IMR-90 (cell line): Measurements from ENCODE around the gene PRKAG1. TPM values are rescaled to one million over a fixed set of nuclear protein-coding genes. Genes with fewer than 3 reads are reported as not detected.

Source experiments
- ATAC-seq: fragments of 200-7000 bp; cut with Tn5 transposase; 2 replicates; pipeline ENCODE4 v1.9.1; 2020; ENCODE audit warnings: low read depth, mild to moderate bottlenecking, moderate library complexity
- BruUV-seq: library from RNA; stranded (reverse); fragments of 400-500 nt; replicated peaks from 2 replicates; lab custom pipeline; 2021; lab: Mats Ljungman, UMichigan
- CTCF ChIA-PET: fragments of 300-600 bp; formaldehyde crosslinking; extraction: SDS; loops from one replicate; lab custom pipeline; 2021; ENCODE audit warnings: antibody characterized with exemption; lab: Yijun Ruan, JAX
- POLR2A ChIA-PET: fragments of 300-600 bp; sonication (Branson Sonifier 250); formaldehyde crosslinking; loops from one replicate; lab custom pipeline; 2022; ENCODE audit warnings: antibody characterized with exemption; ENCODE audit not compliant: unreplicated experiment; lab: Charles Lee
- DNase-seq: peaks from one replicate; pipeline ENCODE4 v3.0.0; 2013
- H2AFZ ChIP-seq: replicated peaks from 2 replicates; pipeline ENCODE3; 2013; ENCODE audit warnings: low read length, mild to moderate bottlenecking; ENCODE audit not compliant: poor library complexity
- H2AK5ac ChIP-seq: 2 replicates; pipeline ENCODE4 v1.6.1; 2013; ENCODE audit warnings: low read depth, low read length, inconsistent platforms
- H2AK9ac ChIP-seq: replicated peaks from 2 replicates; pipeline ENCODE3; 2013; ENCODE audit warnings: mild to moderate bottlenecking, low read depth, low read length, moderate library complexity; ENCODE audit not compliant: poor library complexity
- H2BK120ac ChIP-seq: 2 replicates; pipeline ENCODE4 v1.6.1; 2013; ENCODE audit warnings: low read depth, low read length, inconsistent platforms
- H2BK15ac ChIP-seq: 3 replicates; pipeline ENCODE4 v1.6.1; 2013; ENCODE audit warnings: low read depth, low read length, inconsistent platforms
- H2BK20ac ChIP-seq: 2 replicates; pipeline ENCODE4 v1.6.1; 2013; ENCODE audit warnings: low read depth, mild to moderate bottlenecking, inconsistent platforms, low read length, moderate library complexity
- H2BK5ac ChIP-seq: 2 replicates; pipeline ENCODE4 v1.6.1; 2013; ENCODE audit warnings: mild to moderate bottlenecking, low read depth, low read length, inconsistent platforms; ENCODE audit not compliant: poor library complexity, severe bottlenecking
- H3K14ac ChIP-seq: replicated peaks from 2 replicates; pipeline ENCODE4 v1.6.1; 2013; ENCODE audit warnings: low read depth, low read length, inconsistent platforms
- H3K18ac ChIP-seq: 2 replicates; pipeline ENCODE4 v1.6.1; 2013; ENCODE audit warnings: low read depth, low read length, control low read depth
- H3K23ac ChIP-seq: 2 replicates; pipeline ENCODE4 v1.6.1; 2013; ENCODE audit warnings: low read depth, low read length, inconsistent platforms
- H3K27ac ChIP-seq: 2 replicates; pipeline ENCODE4 v1.5.1; 2013; ENCODE audit warnings: mild to moderate bottlenecking, control low read depth, low read length; ENCODE audit not compliant: insufficient read depth
- H3K27me3 ChIP-seq: 2 replicates; pipeline ENCODE4 v1.6.1; 2013; ENCODE audit warnings: low read length; ENCODE audit not compliant: control insufficient read depth, insufficient read depth
- H3K36me3 ChIP-seq: 2 replicates; pipeline ENCODE4 v1.6.1; 2013; ENCODE audit warnings: low read length, mixed read lengths; ENCODE audit not compliant: control insufficient read depth, insufficient read depth
- H3K4ac ChIP-seq: 2 replicates; pipeline ENCODE4 v1.6.1; 2013; ENCODE audit warnings: low read depth, low read length, inconsistent platforms
- H3K4me1 ChIP-seq: 2 replicates; pipeline ENCODE4 v1.6.1; 2013; ENCODE audit warnings: low read length, mixed read lengths; ENCODE audit not compliant: control insufficient read depth, insufficient read depth
- H3K4me2 ChIP-seq: 2 replicates; pipeline ENCODE4 v1.6.1; 2013; ENCODE audit warnings: low read depth, mild to moderate bottlenecking, control low read depth, low read length, moderate library complexity
- H3K4me3 ChIP-seq: 2 replicates; pipeline ENCODE4 v1.5.1; 2013; ENCODE audit warnings: low read depth, mild to moderate bottlenecking, control low read depth, low read length, moderate library complexity; ENCODE audit not compliant: insufficient read depth
- H3K56ac ChIP-seq: 2 replicates; pipeline ENCODE4 v1.6.1; 2013; ENCODE audit warnings: low read length, inconsistent platforms; ENCODE audit not compliant: insufficient read depth; ENCODE audit errors: extremely low read depth
- H3K79me1 ChIP-seq, 2 experiments: 2 replicates each; pipeline ENCODE4 v1.6.1; 2013; ENCODE audit warnings: low read length in 2 of 2, inconsistent platforms in 1 of 2, low read depth in 1 of 2
- H3K9ac ChIP-seq: 2 replicates; pipeline ENCODE4 v1.6.1; 2013; ENCODE audit warnings: low read depth, low read length, control low read depth
- H3K9me1 ChIP-seq: 2 replicates; pipeline ENCODE4 v1.6.1; 2013; ENCODE audit warnings: low read length, inconsistent platforms; ENCODE audit not compliant: insufficient read depth
- H3K9me3 ChIP-seq: 2 replicates; pipeline ENCODE4 v1.6.1; 2013; ENCODE audit warnings: low read length; ENCODE audit not compliant: control insufficient read depth, insufficient read depth
- H4K20me1 ChIP-seq: 2 replicates; pipeline ENCODE4 v1.6.1; 2013; ENCODE audit warnings: low read length, inconsistent platforms; ENCODE audit not compliant: insufficient read depth
- H4K5ac ChIP-seq: 2 replicates; pipeline ENCODE4 v1.6.1; 2013; ENCODE audit warnings: mild to moderate bottlenecking, low read depth, low read length, control low read depth
- H4K8ac ChIP-seq, 2 experiments: 2 replicates each; pipeline ENCODE4 v1.6.1; 2013; ENCODE audit warnings: low read depth in 2 of 2, low read length in 2 of 2, control low read depth in 1 of 2, inconsistent platforms in 1 of 2
- H4K91ac ChIP-seq: 2 replicates; pipeline ENCODE4 v1.6.1; 2013; ENCODE audit warnings: low read depth, low read length, inconsistent platforms; ENCODE audit not compliant: insufficient read depth
- BHLHE40 ChIP-seq: fragments of 150-350 bp; IDR thresholded peaks from 2 replicates; pipeline ENCODE4 v1.6.1; 2016; ENCODE audit warnings: mild to moderate bottlenecking, low read depth, low read length
- CEBPB ChIP-seq: IDR thresholded peaks from 2 replicates; pipeline ENCODE4 v1.6.1; 2012; ENCODE audit warnings: low read depth, low read length, improper control_type of control experiment
- CHD1 ChIP-seq: IDR thresholded peaks from 2 replicates; pipeline ENCODE4 v1.6.1; 2012; ENCODE audit warnings: low read depth, low read length, improper control_type of control experiment
- CTCF ChIP-seq: conservative IDR thresholded peaks from 2 replicates; pipeline ENCODE4 v1.5.1; 2012; ENCODE audit warnings: mild to moderate bottlenecking, low read depth, low read length, improper control_type of control experiment
- FOS ChIP-seq: fragments of 150-350 bp; IDR thresholded peaks from 2 replicates; pipeline ENCODE4 v1.6.1; 2016; ENCODE audit warnings: low read depth, low read length
- MAFK ChIP-seq: IDR thresholded peaks from 2 replicates; pipeline ENCODE4 v1.6.1; 2012; ENCODE audit warnings: low read depth, low read length, improper control_type of control experiment
- NFE2L2 ChIP-seq: fragments of 150-350 bp; IDR thresholded peaks from 2 replicates; pipeline ENCODE4 v1.6.1; 2016; ENCODE audit warnings: low read depth, mild to moderate bottlenecking, low read length
- RAD21 ChIP-seq: IDR thresholded peaks from 2 replicates; pipeline ENCODE4 v1.6.1; 2012; ENCODE audit warnings: low read length, improper control_type of control experiment
- SMC3 ChIP-seq: fragments of 150-350 bp; IDR thresholded peaks from 2 replicates; pipeline ENCODE4 v1.6.1; 2016; ENCODE audit warnings: low read depth, mild to moderate bottlenecking, antibody characterized with exemption, low read length, moderate library complexity
- WGBS, 2 experiments: methylation state at CpG; one replicate each; pipeline versions ENCODE4 v1.1.5 to v1.1.7; 2013; ENCODE audit warnings: missing lambda C conversion rate in 2 of 2; ENCODE audit not compliant: insufficient read length in 1 of 2; ENCODE audit errors: extremely low coverage in 2 of 2; 5-methylcytosine and 5-hydroxymethylcytosine counted together
- dilution Hi-C: fragments of 300-500 bp; cut with HindIII; formaldehyde crosslinking; loops from one replicate; pipeline ENCODE4 v1.14.3; 2018; ENCODE audit warnings: low sequenced_read_pairs; ENCODE audit not compliant: unreplicated experiment
- in situ Hi-C: fragments of 300-500 bp; cut with MboI; formaldehyde crosslinking; loops from 3 replicates; pipeline ENCODE4 v1.14.3; 2019; ENCODE audit warnings: low sequenced_read_pairs, inconsistent platforms, mixed read lengths
- intact Hi-C: fragments of 100-400 bp; cut with micrococcal nuclease; formaldehyde crosslinking; loops from 2 replicates; pipeline ENCODE4 v1.10.0; 2022
- polyA plus RNA-seq, 3 experiments: library from polyadenylated mRNA; depleted of rRNA; stranded (reverse); fragments of >200 nt; gene quantifications; 2 replicates each; pipeline ENCODE4 v1.2.3, GENCODE V29; 2012; ENCODE audit warnings: low replicate concordance in 1 of 3
- total RNA-seq: library from RNA; depleted of rRNA; stranded (reverse); fragments of >200 nt; gene quantifications from 2 replicates; pipeline ENCODE4 v1.2.3, GENCODE V29; 2012
- TF ChIP-seq, protein P1 (sequence below): fragments of 150-350 bp; IDR thresholded peaks from 2 replicates; pipeline ENCODE4 v1.6.1; 2017; ENCODE audit warnings: mild to moderate bottlenecking, antibody characterized with exemption, low read length, low read depth
- TF ChIP-seq, protein P2 (sequence below): fragments of 150-350 bp; IDR thresholded peaks from 2 replicates; pipeline ENCODE4 v1.6.1; 2016; ENCODE audit warnings: low read depth, mild to moderate bottlenecking, low read length, moderate library complexity, borderline replicate concordance

Gene PRKAG1
- total and polyA plus RNA-seq, 2 of the 4 experiments (the other 2 are of a cell fraction), result 81.1 to 106 TPM

- no peak overlapping the region for H4K5ac ChIP-seq
- DNase-seq, result no peak
- no peak overlapping the region for H3K56ac ChIP-seq
- no peak overlapping the region for H3K27ac ChIP-seq
- no peak overlapping the region for H3K18ac ChIP-seq
- no peak overlapping the region for H2AK5ac ChIP-seq
- H3K9me3 ChIP-seq, result no peaks in the 10 kb centered on the region
- 99% methylated on average over 12 of the region's 12 CpGs; no CpG with 5 or more reads in 1 of the 2 experiments for WGBS, 2 experiments
- no peak overlapping the region for H3K4me3 ChIP-seq
- no peak overlapping the region for H3K9ac ChIP-seq
- H3K14ac ChIP-seq, result no peak overlapping the region
- H3K79me1 ChIP-seq, result peaks cover 42 to 55% of the 10 kb centered on the region in 2 experiments
- BruUV-seq, result no TSS peak
- TF ChIP-seq CEBPB, result no peak
- TF ChIP-seq NFE2L2, result no peak
- no peak for TF ChIP-seq MAFK
- TF ChIP-seq, protein P1, sequence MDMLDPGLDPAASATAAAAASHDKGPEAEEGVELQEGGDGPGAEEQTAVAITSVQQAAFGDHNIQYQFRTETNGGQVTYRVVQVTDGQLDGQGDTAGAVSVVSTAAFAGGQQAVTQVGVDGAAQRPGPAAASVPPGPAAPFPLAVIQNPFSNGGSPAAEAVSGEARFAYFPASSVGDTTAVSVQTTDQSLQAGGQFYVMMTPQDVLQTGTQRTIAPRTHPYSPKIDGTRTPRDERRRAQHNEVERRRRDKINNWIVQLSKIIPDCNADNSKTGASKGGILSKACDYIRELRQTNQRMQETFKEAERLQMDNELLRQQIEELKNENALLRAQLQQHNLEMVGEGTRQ, result no peak
- TF ChIP-seq BHLHE40, result no peak
- TF ChIP-seq SMC3, result no peak
- no peak for TF ChIP-seq CTCF
- TF ChIP-seq, protein P2, sequence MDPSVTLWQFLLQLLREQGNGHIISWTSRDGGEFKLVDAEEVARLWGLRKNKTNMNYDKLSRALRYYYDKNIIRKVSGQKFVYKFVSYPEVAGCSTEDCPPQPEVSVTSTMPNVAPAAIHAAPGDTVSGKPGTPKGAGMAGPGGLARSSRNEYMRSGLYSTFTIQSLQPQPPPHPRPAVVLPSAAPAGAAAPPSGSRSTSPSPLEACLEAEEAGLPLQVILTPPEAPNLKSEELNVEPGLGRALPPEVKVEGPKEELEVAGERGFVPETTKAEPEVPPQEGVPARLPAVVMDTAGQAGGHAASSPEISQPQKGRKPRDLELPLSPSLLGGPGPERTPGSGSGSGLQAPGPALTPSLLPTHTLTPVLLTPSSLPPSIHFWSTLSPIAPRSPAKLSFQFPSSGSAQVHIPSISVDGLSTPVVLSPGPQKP, result no peak
- no peak for TF ChIP-seq CHD1
- TF ChIP-seq RAD21, result no peak
- no peak for TF ChIP-seq FOS
- in situ Hi-C loops (no loop called here), intact Hi-C loops (no loop called here), dilution Hi-C loops (no loop called here)
- no peak overlapping the region for H4K91ac ChIP-seq
- ChIA-PET CTCF (no interaction called here), POLR2A (interaction anchor here (0.6 kb wide), 1 partner anchor 112 kb away, joined by 4 read pairs; no protein-coding TSS in a partner anchor)
- no peak overlapping the region for H2AK9ac ChIP-seq
- no peak overlapping the region for H2BK120ac ChIP-seq
- H3K36me3 ChIP-seq, result peaks cover 85% of the 10 kb centered on the region
- no peak overlapping the region for H3K23ac ChIP-seq
- H4K8ac ChIP-seq, result no peak overlapping the region
- 0 out of 2 replicates have a peak, but pooled peaks cover 3% of the 10 kb centered on the region for H3K9me1 ChIP-seq
- no peak overlapping the region for H2BK20ac ChIP-seq
- ATAC-seq, result no peak
- H2AFZ ChIP-seq, result no peak overlapping the region
- H4K20me1 ChIP-seq, result peaks cover 37% of the 10 kb centered on the region
- H2BK15ac ChIP-seq, result no peak overlapping the region
- H2BK5ac ChIP-seq, result no peak overlapping the region
- H3K27me3 ChIP-seq, result no peaks in the 10 kb centered on the region
- H3K4me1 ChIP-seq, result peaks cover under 1% of the 10 kb centered on the region
- no peak overlapping the region for H3K4me2 ChIP-seq
- H3K4ac ChIP-seq, result no peak overlapping the region
Measured at GRCh38 chr12:49044660-49045059, 26.1 kb upstream of the PRKAG1 start.
